ENCODE data around the gene HSD3B1.
"Not testable (repeated sequence)": the region's sequence is repeated elsewhere in the genome, so short reads cannot be mapped to it uniquely, and the experiment has no call there.

Gene HSD3B1

DNA sequence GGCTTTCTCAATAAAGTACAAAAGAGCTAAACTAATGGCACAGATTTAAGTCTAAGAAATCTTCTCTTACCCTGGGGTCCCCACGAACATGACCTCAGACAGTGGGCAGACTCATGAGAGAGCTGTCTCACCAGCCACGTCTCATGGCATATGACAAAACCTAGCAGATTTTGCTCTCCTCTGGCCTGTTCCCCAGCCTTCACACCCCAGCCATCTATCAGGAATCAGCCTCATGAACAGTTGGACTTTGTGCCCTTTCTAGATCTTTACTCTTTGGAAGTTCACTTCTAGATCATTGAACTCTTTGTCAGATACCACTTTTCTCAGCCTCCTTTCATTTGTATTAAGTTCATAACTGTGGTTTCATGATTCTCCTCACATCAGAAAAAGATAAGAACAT lies 14.2 kb upstream of the HSD3B1 start:
- DNase-seq = no peak

DNA sequence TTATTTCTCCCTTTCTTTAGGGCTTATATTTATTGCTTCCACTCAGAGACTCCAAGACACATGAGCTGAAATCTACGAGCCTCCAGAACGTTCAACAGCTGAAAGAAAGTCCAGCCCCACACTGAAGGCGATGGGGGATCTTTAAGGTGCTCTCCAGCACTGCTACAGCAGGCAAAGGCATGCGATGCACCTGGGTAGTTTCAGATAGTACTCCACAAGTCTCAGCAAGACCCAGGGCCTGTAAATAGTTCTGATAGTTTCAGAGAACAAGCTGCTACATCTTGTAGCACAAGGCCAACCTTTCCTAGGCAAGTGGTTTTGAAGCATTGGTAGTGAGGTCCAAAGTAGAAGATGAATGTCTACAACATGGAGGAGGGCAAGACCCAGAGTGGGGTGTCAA lies 2.2 kb upstream of the HSD3B1 start:
- no peak for DNase-seq

DNA sequence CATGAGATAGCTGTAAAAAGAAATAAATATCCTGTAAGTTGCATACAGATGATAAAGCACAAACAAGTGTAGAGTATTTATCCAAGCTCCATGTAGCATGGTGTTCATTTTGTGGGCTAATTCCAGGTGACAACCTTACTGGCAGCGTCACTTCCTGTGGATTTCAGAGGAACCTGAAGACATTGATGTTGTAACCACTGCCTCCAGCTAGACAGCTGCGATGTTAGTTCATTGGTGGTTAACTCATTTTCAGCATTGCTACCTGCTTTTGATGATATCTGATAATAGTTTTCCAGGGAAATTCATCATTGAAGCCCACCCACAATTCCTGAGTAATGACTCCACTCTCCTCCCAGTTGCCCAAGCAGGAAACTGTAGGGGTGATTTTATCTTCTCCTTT lies 3.0 kb downstream of the HSD3B1 start:
- no peak for DNase-seq

DNA sequence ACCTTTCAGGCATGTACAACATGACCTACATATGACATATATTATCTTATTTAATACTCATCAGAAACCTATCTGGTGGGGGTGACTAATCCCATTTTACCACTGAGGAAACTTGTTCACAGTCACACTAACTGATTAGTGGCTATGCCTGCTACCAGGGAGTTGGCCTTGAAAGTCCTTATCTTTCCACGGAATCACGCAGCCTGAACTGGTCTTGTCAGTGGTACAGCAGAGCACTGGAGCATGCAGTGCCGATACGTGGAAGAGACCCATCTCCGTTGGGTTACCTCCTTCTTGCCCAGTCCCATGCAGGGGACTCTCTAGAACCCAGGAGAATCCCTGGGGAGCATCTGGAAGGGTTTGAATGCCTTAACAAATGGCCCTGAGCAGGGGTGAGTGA lies 8.2 kb downstream of the HSD3B1 start:
- DNase-seq = no peak

DNA sequence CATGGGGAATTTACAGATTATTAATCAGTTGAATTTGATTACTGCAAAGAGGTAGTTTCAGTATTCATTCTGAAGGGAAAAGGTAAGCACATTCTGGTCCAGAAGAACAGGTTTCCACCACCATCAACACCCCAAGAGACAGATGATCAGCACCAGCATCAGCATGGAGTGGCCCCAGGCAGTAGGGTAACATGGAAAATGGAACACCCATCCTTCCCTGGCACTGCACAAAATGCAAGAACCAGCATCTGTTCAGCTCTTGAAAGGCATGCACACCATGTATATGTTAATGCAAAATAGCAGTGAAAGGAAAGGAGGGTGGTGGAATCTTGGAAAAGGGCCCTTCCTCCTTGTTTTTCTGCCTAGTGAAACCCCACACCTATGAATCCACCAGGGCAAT lies 9.2 kb downstream of the HSD3B1 start:
- no peak for DNase-seq

DNA sequence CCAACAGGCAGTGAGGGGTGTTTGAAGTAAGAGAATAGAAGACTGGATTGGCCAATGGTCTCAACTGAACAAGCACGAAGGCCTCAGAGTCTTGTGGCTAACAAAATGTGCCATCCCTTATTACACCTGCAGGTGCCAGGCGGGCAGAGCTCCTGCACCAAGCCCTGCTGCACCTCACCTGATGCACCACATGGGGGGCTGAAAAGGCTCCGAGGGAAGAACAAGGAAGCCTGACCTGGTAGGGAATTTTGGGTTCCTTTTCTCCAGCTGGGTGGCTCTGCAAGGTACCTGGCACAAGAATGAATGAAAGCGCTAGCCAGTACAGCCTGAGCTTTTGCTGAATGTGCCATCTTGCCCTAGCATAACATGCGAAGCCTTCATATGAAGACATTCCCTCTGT lies 9.7 kb downstream of the HSD3B1 start:
- no peak for DNase-seq

DNA sequence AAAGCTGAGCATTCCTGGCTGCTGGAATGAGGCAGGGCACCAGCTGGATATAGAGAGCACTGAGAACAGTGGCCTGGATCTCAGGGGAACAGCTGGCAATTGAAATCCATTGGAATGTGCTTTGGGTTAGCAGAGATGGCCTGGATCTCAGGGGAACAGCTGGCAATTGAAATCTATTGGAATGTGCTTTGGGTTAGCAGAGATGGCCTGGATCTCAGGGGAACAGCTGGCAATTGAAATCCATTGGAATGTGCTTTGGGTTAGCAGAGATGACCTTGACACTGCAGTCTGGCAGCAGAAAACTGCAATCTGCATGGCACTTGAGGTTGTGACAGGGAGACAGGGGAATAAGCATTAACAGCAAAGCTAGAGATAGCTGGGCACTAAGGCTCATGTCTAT lies 10.7 kb downstream of the HSD3B1 start:
- not testable (repeated sequence) for DNase-seq

DNA sequence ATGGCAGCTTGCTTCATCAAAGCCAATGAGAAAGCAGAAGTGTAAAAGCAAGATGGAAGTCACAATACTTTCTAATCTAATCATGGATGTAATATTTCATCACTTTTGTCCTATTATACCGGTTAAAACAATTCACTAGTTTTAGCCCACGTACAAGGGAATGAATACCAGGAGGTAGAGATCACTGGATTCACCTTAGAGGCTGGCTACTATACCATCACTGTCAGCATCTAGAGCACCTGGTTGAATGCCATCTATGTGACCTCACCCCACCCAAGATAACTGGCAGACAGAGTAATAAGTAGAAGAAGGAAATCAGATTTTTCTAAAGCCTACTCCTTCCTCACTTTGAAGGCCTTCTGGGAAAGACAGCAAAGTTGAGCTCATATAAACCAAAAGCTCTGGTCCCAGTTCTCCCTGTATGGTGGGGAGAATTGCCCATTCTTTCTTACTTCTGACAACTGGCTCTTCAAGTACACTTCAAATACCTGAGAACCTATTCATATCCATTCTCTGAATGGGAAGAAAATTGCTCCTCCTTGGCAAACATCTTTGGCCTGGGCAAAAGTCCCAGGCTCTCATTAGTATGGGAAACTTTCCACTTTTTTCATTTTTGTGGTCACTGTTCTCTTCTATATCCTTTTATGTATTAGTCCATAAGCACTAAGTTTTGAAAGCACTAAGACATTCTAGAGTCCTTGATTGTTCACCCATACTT lies 24.8 kb downstream of the HSD3B1 start:
- DNase-seq = no peak

DNA sequence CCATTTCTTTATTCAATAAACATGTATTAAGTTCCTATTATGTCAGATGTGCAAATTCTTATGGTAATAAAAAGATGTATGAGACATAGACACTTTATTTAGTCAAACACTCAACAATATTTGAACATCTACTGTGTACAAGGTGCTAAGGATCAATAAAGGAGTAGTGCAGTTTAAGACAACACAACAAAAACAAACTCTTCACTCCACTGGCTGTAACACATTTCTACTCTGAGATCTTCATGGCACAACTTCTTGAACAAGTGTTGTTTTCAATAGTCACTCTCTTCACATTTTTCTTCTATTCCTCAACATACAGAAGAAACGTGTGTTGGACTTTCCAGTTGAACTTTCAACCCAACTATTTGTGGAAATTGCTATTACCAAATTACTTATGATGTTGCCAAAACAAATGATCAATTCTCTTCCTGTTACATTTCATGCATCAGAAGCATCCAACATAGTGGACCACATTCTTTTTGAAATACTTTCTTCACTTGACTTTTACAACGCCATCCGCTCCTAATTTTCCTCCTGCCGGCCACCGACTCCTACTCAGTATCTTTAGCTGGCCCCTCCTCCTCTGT lies 25.4 kb downstream of the HSD3B1 start:
- DNase-seq = no peak

DNA sequence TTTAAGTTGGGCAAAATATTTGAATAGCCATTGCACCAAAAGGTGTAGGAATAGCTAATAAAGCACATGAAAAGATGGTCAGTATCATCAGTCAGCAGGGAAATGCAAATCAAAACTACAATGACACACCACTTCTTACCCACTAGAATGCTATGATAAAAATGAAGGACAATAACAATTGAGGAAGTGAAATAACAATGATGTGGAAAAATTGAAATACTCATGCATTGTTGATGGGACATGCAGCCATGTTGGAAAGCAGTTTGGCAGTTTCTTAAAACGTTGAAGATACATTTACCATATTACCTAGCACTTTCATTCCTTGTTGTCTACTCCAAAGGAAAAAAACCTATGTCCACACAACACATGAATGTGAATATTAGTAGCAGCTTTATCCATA lies 28.4 kb downstream of the HSD3B1 start:
- no peak for DNase-seq

DNA sequence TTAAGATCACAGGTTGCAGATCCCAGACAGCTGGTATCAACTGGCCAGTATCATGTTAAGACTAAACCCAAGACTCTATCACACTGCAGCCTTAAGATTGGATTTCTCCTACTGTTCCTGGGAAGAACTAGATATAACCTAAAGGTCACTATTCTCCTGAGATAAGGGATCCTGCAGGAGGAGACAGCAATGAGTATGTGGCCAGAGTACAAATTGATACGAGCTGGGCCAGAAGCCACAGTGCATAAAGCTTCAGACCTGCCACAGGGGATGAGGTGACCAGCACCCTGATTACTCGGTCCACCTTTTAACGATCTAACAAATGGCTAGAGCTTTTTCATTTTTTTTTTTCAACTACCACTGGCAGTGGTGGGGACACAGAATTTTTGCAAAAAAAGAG lies 31.0 kb downstream of the HSD3B1 start:
- DNase-seq = no peak

DNA sequence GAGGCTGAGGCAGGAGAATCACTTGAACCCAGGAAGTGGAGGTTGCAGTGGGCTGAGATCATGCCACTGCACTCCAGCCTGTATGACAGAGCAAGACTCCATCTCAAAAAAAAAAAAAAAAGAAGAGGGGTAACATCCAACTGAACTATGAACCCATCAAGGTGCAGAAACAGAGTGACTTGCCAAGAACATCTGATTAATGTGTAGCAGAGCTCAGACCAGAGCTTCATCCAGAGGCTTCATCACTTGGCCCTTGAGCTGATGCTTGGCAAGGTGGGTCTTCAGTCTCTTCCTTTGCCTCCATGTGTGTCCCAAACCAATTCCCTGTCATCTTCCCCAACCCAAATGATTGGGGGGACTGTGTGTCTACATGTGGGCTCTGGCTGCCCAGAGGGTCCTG lies 32.6 kb downstream of the HSD3B1 start:
- DNase-seq = no peak

DNA sequence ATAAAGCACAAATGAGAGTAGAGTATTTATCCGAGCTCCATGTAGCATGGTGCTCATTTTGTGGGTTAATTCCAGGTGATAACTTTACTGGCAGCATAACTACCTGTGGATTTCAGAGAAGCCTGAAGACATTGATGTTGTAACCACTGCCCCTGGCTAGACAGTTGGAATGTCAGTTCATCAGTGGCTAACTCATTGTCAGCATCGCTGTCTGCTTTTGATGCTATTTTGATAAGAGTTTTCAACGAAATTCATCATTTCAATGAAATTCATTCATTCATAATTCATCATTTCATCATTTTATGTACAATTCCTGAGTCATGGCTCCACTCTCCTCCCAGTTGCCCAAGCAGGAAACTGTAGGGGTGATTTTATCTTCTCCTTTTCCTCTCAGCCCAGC lies 34.4 kb downstream of the HSD3B1 start:
- DNase-seq = no peak

DNA sequence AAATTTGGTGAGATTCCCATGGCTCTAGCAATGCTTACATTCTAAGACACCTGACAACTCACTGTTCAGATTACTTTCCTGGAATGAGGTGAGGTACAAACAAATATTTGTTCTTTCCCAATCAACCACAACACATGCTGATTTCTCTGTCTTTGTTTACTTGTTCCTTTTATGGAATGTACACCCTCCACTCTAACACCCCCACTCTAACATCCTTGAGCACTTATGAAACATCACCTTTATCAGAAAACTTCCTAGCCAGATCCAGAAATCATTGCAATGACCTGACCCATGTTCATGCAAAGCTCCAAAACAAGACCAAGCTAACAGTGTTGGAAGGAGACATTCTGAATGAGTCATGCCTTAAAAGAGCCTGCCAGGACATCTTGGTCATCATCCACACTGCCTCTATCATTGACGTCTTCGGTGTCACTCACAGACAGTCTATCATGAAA lies 35.5 kb downstream of the HSD3B1 start:
- no peak for DNase-seq

DNA sequence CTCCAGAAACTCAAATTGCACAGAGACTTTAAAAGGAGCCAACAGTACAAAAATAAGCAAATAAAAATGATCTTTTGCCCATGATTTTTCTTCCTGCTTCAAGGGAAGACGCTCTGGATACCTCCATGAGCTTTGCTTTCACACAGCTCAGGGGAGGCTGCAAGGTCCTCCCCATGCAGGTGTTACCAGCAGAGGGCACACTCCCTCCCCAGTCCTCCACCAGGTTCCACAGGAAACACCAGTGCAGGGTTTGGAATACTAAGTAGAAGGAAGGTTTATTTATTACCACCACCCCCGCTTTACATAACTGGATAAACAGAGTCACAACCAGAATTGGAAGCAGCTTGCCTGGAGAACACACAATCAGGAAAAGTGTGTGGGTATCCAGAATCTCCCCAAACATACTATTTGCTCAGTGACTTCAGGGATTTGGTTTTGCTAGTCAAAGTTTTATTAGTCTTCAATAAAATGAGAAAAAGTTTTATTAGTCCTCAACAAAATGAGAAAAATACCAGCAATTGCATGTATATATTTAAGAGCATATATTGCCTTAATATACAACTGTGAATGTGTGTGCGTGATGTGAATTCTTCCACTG lies 37.3 kb downstream of the HSD3B1 start:
- DNase-seq = no peak

DNA sequence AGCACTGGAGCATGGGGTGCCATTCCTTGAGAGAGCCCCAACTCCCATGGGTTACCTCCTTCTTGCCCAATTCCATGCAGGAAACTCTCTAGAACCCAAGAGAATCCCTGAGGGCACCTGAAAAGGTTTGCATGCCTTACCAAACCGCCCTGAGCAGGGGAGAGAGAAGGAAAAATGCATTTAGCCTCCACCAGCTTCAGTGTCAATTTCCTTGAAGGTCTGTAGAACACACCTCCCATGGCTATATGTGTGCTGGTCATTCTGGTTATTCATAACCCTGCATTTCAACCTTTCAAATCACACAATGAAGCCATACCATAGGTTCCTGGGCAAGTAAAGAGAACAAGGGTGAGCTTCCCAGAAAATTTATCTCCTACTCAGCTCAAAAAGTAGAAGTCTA lies 39.6 kb downstream of the HSD3B1 start:
- DNase-seq = no peak

DNA sequence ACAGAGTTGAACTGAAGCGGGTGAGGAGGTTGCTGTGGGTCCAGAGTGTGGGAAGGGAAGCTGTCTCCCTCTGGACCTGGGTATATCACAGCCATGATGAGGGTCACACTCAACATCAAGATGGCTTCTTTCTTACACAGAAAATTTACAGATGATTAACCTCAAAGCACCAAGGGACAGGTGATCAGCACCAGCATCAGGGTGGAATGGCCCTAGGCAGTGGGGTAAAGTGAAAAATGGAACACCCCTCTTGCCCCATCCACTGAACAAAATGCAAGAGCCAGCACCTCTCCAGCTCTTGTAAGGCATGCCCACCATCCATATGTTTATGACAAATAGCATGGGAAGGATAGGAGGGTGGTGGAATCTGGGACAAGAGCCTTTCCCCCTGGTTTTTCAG lies 40.3 kb downstream of the HSD3B1 start:
- no peak for DNase-seq

DNA sequence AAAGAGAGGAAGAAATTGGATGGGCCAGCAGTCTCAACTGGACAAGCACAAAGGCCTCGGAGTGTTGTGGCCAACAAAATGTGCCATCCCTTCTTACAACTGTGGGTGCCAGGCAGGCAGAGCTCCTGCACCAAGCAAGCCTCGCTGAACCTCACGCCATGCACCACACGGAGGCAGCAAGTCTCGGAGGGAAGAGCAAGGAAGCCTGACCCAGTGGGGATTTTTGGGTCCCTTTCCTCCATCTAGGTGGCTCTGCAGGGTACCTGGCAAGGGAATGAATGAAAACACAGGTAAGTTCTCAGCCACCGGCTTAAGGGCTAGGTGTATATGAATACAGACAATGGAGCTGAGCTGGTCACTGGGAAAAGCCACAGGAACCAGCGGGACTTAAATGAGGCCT lies 40.8 kb downstream of the HSD3B1 start:
- DNase-seq = no peak

DNA sequence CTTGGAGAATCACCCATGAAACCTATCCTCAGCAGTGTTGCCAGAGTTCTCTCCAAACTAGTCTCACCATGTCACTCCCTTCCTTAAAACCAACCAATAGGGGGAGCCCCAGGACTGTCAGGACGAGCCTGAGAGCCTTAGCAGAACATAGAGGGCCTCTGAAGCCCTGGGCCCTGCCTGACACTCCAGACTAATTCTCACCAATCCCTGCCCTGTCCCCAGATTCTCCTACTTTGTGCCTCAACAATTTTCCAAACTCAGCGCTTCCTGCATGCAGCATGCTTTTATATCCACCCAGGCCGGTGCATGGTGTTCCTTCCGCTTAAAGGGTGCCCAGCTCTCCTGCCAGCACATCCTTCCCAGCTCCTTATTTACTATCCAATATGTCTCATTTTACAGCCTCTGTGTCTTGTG lies 42.7 kb downstream of the HSD3B1 start:
- peak; percentile 62 for DNase-seq

DNA sequence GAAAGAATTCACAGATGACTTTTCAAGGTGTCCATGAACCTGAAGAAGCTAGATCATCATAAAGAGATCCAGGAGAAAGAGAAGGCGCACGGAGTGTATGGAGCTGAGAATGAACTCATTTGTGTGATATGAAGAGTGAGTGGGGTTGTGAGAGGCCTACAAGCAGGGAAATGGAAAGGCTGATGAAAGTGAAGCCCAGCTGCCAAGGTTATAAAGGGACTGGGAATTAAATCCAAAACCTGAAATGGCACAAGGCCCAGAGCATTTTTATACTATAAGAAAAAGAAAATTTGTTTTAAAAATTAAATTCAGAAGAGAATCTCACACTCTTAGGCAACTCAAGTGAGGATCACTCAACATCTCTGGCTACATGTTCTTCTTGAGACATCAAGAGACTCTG lies 43.4 kb downstream of the HSD3B1 start:
- no peak for DNase-seq

DNA sequence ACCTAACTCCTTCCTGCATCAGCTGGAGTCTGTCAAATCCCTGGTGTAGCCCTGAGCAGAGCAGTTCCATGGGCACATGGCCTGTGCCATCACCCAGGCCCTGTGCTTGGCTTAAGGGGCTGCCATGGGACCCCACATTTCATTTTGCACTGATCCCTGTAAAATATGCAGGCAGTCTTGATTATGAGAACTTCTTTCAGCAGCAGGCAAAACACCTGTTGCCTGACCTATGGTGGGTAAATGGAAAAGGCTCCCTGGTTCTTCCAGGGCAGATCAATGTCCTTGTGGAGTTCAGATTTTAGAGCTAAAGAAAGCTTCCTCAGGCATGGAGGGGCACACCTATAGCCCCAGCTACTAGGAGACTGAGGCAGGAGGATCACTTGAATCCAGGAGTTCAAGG lies 44.2 kb downstream of the HSD3B1 start:
- no peak for DNase-seq

DNA sequence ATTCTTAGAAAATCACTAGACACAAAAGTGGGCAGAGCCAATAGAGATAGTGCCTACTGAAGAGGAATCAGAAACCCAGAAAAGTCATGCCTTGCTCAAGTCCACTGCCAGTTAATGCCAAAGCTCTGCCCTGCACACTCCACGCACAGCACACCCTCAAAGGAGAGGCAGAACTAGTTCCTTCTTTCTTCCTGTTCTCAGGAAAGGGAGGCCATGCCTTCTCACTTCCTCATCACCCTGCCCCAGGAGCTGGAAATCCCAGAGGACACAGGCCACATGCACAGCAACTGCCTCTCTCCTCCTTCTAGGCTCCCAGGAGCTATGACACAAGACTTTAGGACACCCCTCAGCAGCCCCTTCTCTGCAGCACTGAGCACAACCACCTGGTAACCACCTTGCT lies 45.6 kb downstream of the HSD3B1 start:
- not testable (repeated sequence) for DNase-seq

DNA sequence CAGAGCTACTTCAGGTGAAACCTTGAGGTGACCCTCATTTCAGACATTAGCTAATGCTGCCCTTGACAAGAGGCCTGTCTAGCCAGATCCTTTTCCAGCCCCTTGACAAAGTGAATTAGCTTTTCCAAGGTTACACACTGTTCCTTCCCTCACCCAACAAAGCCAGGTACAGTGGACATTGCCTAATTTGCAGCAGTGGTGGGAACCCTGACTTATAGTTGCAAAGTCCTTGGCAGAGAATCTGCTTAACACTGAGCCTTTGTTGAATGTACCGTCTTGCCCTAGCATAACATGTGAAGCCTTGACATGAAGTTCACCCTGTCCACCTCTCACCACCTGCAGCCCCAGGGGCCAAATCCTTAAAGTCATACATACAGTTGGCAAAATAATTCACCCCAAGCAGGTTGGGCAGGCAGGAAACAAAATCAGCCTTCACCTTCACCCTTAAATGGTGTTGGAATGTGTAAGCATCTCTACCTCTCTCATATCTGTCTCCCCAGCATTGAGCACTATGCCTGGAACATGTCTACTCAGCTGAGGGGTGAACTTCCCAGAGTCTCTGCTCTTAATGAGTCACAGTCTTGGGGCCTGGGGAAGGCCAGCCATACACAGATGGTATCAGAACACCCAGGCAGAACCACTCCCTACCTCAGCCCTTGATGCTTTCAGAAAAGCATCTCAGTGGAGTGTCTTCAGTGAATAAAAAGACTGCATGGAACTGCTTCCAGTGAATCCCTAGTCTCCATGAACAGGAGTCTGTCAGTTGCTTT lies 46.5 kb downstream of the HSD3B1 start:
- not testable (repeated sequence) for DNase-seq

DNA sequence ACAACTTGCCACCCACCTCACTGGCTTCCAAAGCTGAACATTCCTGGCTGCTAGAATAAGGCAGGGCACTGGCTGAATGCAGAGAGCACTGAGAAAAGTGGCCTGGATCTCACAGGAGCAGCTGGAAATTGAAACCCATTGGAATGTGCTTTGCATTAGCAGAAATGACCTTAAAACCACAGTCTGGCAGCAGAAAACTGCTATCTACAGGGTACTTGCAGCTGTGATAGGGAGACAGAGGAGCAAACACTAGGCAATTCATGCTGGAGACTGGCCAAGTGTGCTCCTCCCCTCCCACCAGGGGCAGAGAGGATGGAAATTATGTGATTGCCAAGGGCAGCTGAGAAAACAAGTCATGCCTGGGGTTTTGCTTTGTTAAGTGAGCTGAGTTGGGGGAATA lies 47.2 kb downstream of the HSD3B1 start:
- DNase-seq = no peak
